ENCODE measurements around the gene CAD.

- TF ChIP-seq POLR2A (IDR thresholded peaks at IDR 0.05), result no peak
- no peak for TF ChIP-seq CTCF (IDR thresholded peaks at IDR 0.05)
Measured at GRCh38 chr2:27241761-27242613, 24.8 kb downstream of the CAD start.

All from Peyer's patch (tissue), 4 donors.